ENCODE results near the gene CHST15. TPM values are rescaled to one million over a fixed set of nuclear protein-coding genes. Genes with fewer than 3 reads are reported as not detected.

Gene CHST15
- total RNA-seq, 5 donors from 2014 or later (not counting 1 experiment from before 2014, with no cell fraction given), result 0.95 to 4.2 (median 1.3) TPM

- Mint-ChIP-seq H3K36me3 (no peaks in the 10 kb centered on the region), H3K27ac (no peak overlapping the region), H3K4me3 (no peak overlapping the region), H3K27me3 (no peaks in the 10 kb centered on the region), H3K9me3 (no peaks in the 10 kb centered on the region), H3K4me1 (peaks cover 0 to 5% (median 0%) of the 10 kb centered on the region in 3 donors)
- Histone ChIP-seq H3K27ac (ENCODE audit: low read length) (no peak overlapping the region), H3K36me3 (ENCODE audit: control insufficient read depth in 2 of 2, extremely low read depth in 1 of 2, insufficient read depth in 1 of 2, low read length in 1 of 2) (no peaks in the 10 kb centered on the region), H3K4me3 (ENCODE audit: control insufficient read depth in 1 of 2, extremely low read depth in 1 of 2, low read length in 1 of 2) (no peak overlapping the region), H3K27me3 (replicated peaks in 1 of 2; ENCODE audit: control insufficient read depth in 2 of 2, extremely low read depth in 1 of 2, insufficient read depth in 2 of 2, low read length in 1 of 2) (peaks cover 0 to 6% of the 10 kb centered on the region in 2 experiments), H3K4me1 (ENCODE audit: control insufficient read depth in 1 of 2, extremely low read depth in 1 of 2, insufficient read depth in 2 of 2, low read length in 2 of 2) (no peaks in the 10 kb centered on the region), H3K9me3 (no peaks in the 10 kb centered on the region)
- CTCF ChIA-PET, result no interaction called here
- 100% methylated on average over 1 of the region's 6 CpGs for WGBS (ENCODE audit: insufficient coverage)
- DNase-seq (no peak), ATAC-seq (replicated peaks in 1 of 4) (no peak)
- POLR2A ChIA-PET, result no interaction called here
These were observed 10.8 kb downstream of the CHST15 start for GRCh38 chr10:124082555-124082954.

- Histone ChIP-seq H3K9me3 (no peaks in the 10 kb centered on the region), H3K27ac (ENCODE audit: low read length) (no peak overlapping the region), H3K36me3 (ENCODE audit: control insufficient read depth in 2 of 2, extremely low read depth in 1 of 2, insufficient read depth in 1 of 2, low read length in 1 of 2) (no peaks in the 10 kb centered on the region), H3K27me3 (replicated peaks in 1 of 2; ENCODE audit: control insufficient read depth in 2 of 2, extremely low read depth in 1 of 2, insufficient read depth in 2 of 2, low read length in 1 of 2) (peaks cover 0 to 6% of the 10 kb centered on the region in 2 experiments), H3K4me3 (ENCODE audit: control insufficient read depth in 1 of 2, extremely low read depth in 1 of 2, low read length in 1 of 2) (no peak overlapping the region), H3K4me1 (ENCODE audit: control insufficient read depth in 1 of 2, extremely low read depth in 1 of 2, insufficient read depth in 2 of 2, low read length in 2 of 2) (no peaks in the 10 kb centered on the region)
- CTCF ChIA-PET, result no interaction called here
- no peak for ATAC-seq (replicated peaks in 1 of 4)
- H3K4me1 Mint-ChIP-seq, result peaks cover 0 to 5% (median 0%) of the 10 kb centered on the region in 3 donors
- H3K27ac Mint-ChIP-seq, result no peak overlapping the region
- H3K4me3 Mint-ChIP-seq, result no peak overlapping the region
- POLR2A ChIA-PET, result no interaction called here
- DNase-seq, result no peak
- no peaks in the 10 kb centered on the region for H3K27me3 Mint-ChIP-seq
- H3K36me3 Mint-ChIP-seq, result no peaks in the 10 kb centered on the region
- 88% methylated on average over 5 of the region's 13 CpGs for WGBS (ENCODE audit: insufficient coverage)
- H3K9me3 Mint-ChIP-seq, result no peaks in the 10 kb centered on the region
These were observed 11.8 kb downstream of the CHST15 start for GRCh38 chr10:124081547-124082140.

GRCh38 chr10:124079864-124080263 lies 13.5 kb downstream of the CHST15 start:
- Histone ChIP-seq H3K4me3 (ENCODE audit: control insufficient read depth in 1 of 2, extremely low read depth in 1 of 2, low read length in 1 of 2) (no peak overlapping the region), H3K27me3 (replicated peaks in 1 of 2; ENCODE audit: control insufficient read depth in 2 of 2, extremely low read depth in 1 of 2, insufficient read depth in 2 of 2, low read length in 1 of 2) (peaks cover 0 to 6% of the 10 kb centered on the region in 2 experiments), H3K4me1 (ENCODE audit: control insufficient read depth in 1 of 2, extremely low read depth in 1 of 2, insufficient read depth in 2 of 2, low read length in 2 of 2) (peaks cover 0 to 4% of the 10 kb centered on the region in 2 experiments), H3K27ac (ENCODE audit: low read length) (no peak overlapping the region), H3K36me3 (ENCODE audit: control insufficient read depth in 2 of 2, extremely low read depth in 1 of 2, insufficient read depth in 1 of 2, low read length in 1 of 2) (no peaks in the 10 kb centered on the region), H3K9me3 (no peaks in the 10 kb centered on the region)
- Mint-ChIP-seq H3K9me3 (no peaks in the 10 kb centered on the region), H3K4me1 (peaks cover 3 to 6% (median 3%) of the 10 kb centered on the region in 3 donors), H3K4me3 (no peak overlapping the region), H3K27ac (no peak overlapping the region), H3K27me3 (no peaks in the 10 kb centered on the region), H3K36me3 (no peaks in the 10 kb centered on the region)
- 58% methylated on average over 5 of the region's 9 CpGs for WGBS (ENCODE audit: insufficient coverage)
- ChIA-PET POLR2A (no interaction called here), CTCF (no interaction called here)
- ATAC-seq (replicated peaks in 1 of 4) (no peak), DNase-seq (no peak)

- Histone ChIP-seq H3K4me1 (ENCODE audit: control insufficient read depth in 1 of 2, extremely low read depth in 1 of 2, insufficient read depth in 2 of 2, low read length in 2 of 2) (peaks cover 4 to 15% of the 10 kb centered on the region in 2 experiments), H3K36me3 (ENCODE audit: control insufficient read depth in 2 of 2, extremely low read depth in 1 of 2, insufficient read depth in 1 of 2, low read length in 1 of 2) (no peaks in the 10 kb centered on the region), H3K27ac (ENCODE audit: low read length) (no peak overlapping the region), H3K9me3 (no peaks in the 10 kb centered on the region), H3K27me3 (replicated peaks in 1 of 2; ENCODE audit: control insufficient read depth in 2 of 2, extremely low read depth in 1 of 2, insufficient read depth in 2 of 2, low read length in 1 of 2) (peaks cover 0 to 6% of the 10 kb centered on the region in 2 experiments), H3K4me3 (ENCODE audit: control insufficient read depth in 1 of 2, extremely low read depth in 1 of 2, low read length in 1 of 2) (no peak overlapping the region)
- H3K9me3 Mint-ChIP-seq, result no peaks in the 10 kb centered on the region
- DNase-seq (no peak), ATAC-seq (replicated peaks in 1 of 4) (no peak)
- peaks cover 10 to 14% (median 12%) of the 10 kb centered on the region in 3 donors for H3K4me1 Mint-ChIP-seq
- H3K4me3 Mint-ChIP-seq, result no peak overlapping the region
- H3K36me3 Mint-ChIP-seq, result no peaks in the 10 kb centered on the region
- no peak overlapping the region for H3K27ac Mint-ChIP-seq
- CTCF ChIA-PET, result no interaction called here
- H3K27me3 Mint-ChIP-seq, result peaks cover 0 to 4% of the 10 kb centered on the region in 2 donors
- POLR2A ChIA-PET, result no interaction called here
These were observed 14.7 kb downstream of the CHST15 start for GRCh38 chr10:124078714-124079113.

GRCh38 chr10:124078028-124078427 lies 15.4 kb downstream of the CHST15 start:
- no peaks in the 10 kb centered on the region for H3K9me3 Mint-ChIP-seq
- H3K36me3 Mint-ChIP-seq, result no peaks in the 10 kb centered on the region
- H3K4me3 Mint-ChIP-seq, result no peak overlapping the region
- H3K4me3 ChIP-seq (ENCODE audit: control insufficient read depth in 1 of 2, extremely low read depth in 1 of 2, low read length in 1 of 2), result no peak overlapping the region
- ChIA-PET POLR2A (no interaction called here), CTCF (no interaction called here)
- DNase-seq (no peak), ATAC-seq (replicated peaks in 1 of 4) (no peak)
- no peak overlapping the region for H3K27ac ChIP-seq (ENCODE audit: low read length)
- no peaks in the 10 kb centered on the region for H3K36me3 ChIP-seq (ENCODE audit: control insufficient read depth in 2 of 2, extremely low read depth in 1 of 2, insufficient read depth in 1 of 2, low read length in 1 of 2)
- H3K27me3 ChIP-seq (replicated peaks in 1 of 2; ENCODE audit: control insufficient read depth in 2 of 2, extremely low read depth in 1 of 2, insufficient read depth in 2 of 2, low read length in 1 of 2), result peaks cover 0 to 6% of the 10 kb centered on the region in 2 experiments
- no peaks in the 10 kb centered on the region for H3K9me3 ChIP-seq
- no CpG with 5 or more reads among the region's 4 CpGs for whole genome bisulfite sequencing (ENCODE audit: insufficient coverage)
- peaks cover 12 to 14% (median 14%) of the 10 kb centered on the region in 3 donors for H3K4me1 Mint-ChIP-seq
- H3K27ac Mint-ChIP-seq, result no peak overlapping the region
- peaks cover 0 to 4% of the 10 kb centered on the region in 2 donors for H3K27me3 Mint-ChIP-seq
- peaks cover 8 to 18% of the 10 kb centered on the region in 2 experiments for H3K4me1 ChIP-seq (ENCODE audit: control insufficient read depth in 1 of 2, extremely low read depth in 1 of 2, insufficient read depth in 2 of 2, low read length in 2 of 2)

GRCh38 chr10:124077208-124077993 lies 16.0 kb downstream of the CHST15 start:
- H3K27ac Mint-ChIP-seq, result no peak overlapping the region
- POLR2A ChIA-PET, result interaction anchor here (0.6 kb wide), 2 partner anchors 14 to 1661 kb away, joined by 3 to 6 read pairs; no protein-coding TSS in a partner anchor
- H3K36me3 ChIP-seq (ENCODE audit: control insufficient read depth in 2 of 2, extremely low read depth in 1 of 2, insufficient read depth in 1 of 2, low read length in 1 of 2), result no peaks in the 10 kb centered on the region
- H3K4me3 ChIP-seq (ENCODE audit: control insufficient read depth in 1 of 2, extremely low read depth in 1 of 2, low read length in 1 of 2), result no peak overlapping the region
- CTCF ChIA-PET, result interaction anchor here in 1 of 2 donors (0.6 kb wide), 1 partner anchor 555 kb away, joined by 4 read pairs; no protein-coding TSS in a partner anchor
- peaks cover 0 to 8% of the 10 kb centered on the region in 2 experiments for H3K27me3 ChIP-seq (replicated peaks in 1 of 2; ENCODE audit: control insufficient read depth in 2 of 2, extremely low read depth in 1 of 2, insufficient read depth in 2 of 2, low read length in 1 of 2)
- no peaks in the 10 kb centered on the region for H3K36me3 Mint-ChIP-seq
- H3K27me3 Mint-ChIP-seq, result peaks cover 0 to 5% of the 10 kb centered on the region in 2 donors
- H3K9me3 Mint-ChIP-seq, result no peaks in the 10 kb centered on the region
- DNase-seq, result no peak
- peaks cover 12 to 17% (median 15%) of the 10 kb centered on the region in 3 donors for H3K4me1 Mint-ChIP-seq
- H3K4me3 Mint-ChIP-seq, result no peak overlapping the region
- peaks cover 10 to 21% of the 10 kb centered on the region in 2 experiments for H3K4me1 ChIP-seq (ENCODE audit: control insufficient read depth in 1 of 2, extremely low read depth in 1 of 2, insufficient read depth in 2 of 2, low read length in 2 of 2)
- WGBS (ENCODE audit: insufficient coverage), result 92% methylated on average over 7 of the region's 12 CpGs
- ATAC-seq (replicated peaks in 1 of 4), result no peak
- no peak overlapping the region for H3K27ac ChIP-seq (ENCODE audit: low read length)
- H3K9me3 ChIP-seq, result no peaks in the 10 kb centered on the region
